ENCODE data around the gene TIPARP.

GRCh38 chr3:156742401-156742800 lies 68.0 kb downstream of the TIPARP start:
- TF ChIP-seq, protein P1, sequence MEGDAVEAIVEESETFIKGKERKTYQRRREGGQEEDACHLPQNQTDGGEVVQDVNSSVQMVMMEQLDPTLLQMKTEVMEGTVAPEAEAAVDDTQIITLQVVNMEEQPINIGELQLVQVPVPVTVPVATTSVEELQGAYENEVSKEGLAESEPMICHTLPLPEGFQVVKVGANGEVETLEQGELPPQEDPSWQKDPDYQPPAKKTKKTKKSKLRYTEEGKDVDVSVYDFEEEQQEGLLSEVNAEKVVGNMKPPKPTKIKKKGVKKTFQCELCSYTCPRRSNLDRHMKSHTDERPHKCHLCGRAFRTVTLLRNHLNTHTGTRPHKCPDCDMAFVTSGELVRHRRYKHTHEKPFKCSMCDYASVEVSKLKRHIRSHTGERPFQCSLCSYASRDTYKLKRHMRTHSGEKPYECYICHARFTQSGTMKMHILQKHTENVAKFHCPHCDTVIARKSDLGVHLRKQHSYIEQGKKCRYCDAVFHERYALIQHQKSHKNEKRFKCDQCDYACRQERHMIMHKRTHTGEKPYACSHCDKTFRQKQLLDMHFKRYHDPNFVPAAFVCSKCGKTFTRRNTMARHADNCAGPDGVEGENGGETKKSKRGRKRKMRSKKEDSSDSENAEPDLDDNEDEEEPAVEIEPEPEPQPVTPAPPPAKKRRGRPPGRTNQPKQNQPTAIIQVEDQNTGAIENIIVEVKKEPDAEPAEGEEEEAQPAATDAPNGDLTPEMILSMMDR (conservative IDR thresholded peaks at IDR 0.05; ENCODE audit: low read length) = no peak
- TF ChIP-seq EZH2phosphoT487 (IDR thresholded peaks at IDR 0.05; ENCODE audit: borderline replicate concordance) = no peak
